HCT116 (cell line): ENCODE results near the gene SOS1. TPM values are rescaled to one million over a fixed set of nuclear protein-coding genes. Genes with fewer than 3 reads are reported as not detected.
"Not testable (repeated sequence)": the region's sequence is repeated elsewhere in the genome, so short reads cannot be mapped to it uniquely, and the experiment has no call there.

Experiments
- ATAC-seq: fragments of 200-7000 bp; cut with Tn5 transposase; 2 replicates; pipeline ENCODE4 v1.9.1; 2020; ENCODE audit warnings: mild to moderate bottlenecking, moderate library complexity
- BruUV-seq: library from RNA; stranded (reverse); fragments of 400-500 nt; replicated peaks from 2 replicates; lab custom pipeline; 2021; lab: Mats Ljungman, UMichigan
- CTCF ChIA-PET: fragments of 300-600 bp; sonication (Branson Sonifier 250); formaldehyde crosslinking; loops from one replicate; lab custom pipeline; 2021; ENCODE audit warnings: antibody characterized with exemption; lab: Charles Lee
- POLR2A ChIA-PET: fragments of 300-600, 350-600 bp; sonication (Branson Sonifier 250); formaldehyde crosslinking; loops from one replicate; lab custom pipeline; 2021; ENCODE audit warnings: antibody characterized with exemption; lab: Charles Lee
- RAD21 ChIA-PET, 2 experiments: fragments of 300-600 bp; sonication (Branson Sonifier 250); formaldehyde crosslinking; loops; one replicate each; lab custom pipeline; 2023; ENCODE audit warnings: low total read pairs in 2 of 2; ENCODE audit not compliant: uncharacterized antibody in 2 of 2, unreplicated experiment in 2 of 2, low non-redundant PET in 1 of 2; lab: Charles Lee
- DNase-seq: peaks from one replicate; pipeline ENCODE4 v3.0.0-alpha.2; 2010; ENCODE audit warnings: low read depth, low spot score
- H2AFZ ChIP-seq: fragments of 200-600 bp; shearing (Covaris generic), sonication (generic); 2 replicates; pipeline ENCODE4 v1.6.1; 2017; ENCODE audit warnings: low read depth, mixed run types, mixed read lengths, antibody characterized with exemption, low read length; ENCODE audit not compliant: poor library complexity, severe bottlenecking
- H3K27ac ChIP-seq: 2 replicates; pipeline ENCODE4 v1.5.1; 2012; ENCODE audit warnings: low read depth, low read length
- H3K27me3 ChIP-seq: fragments of 200-600 bp; sonication (generic); 2 replicates; pipeline ENCODE4 v1.6.1; 2016; ENCODE audit warnings: mixed run types, low read length, mixed read lengths; ENCODE audit not compliant: insufficient read depth
- H3K36me3 ChIP-seq, 2 experiments: fragments of 200-500 bp in 1 of 2; fragments of 200-600 bp in 1 of 2; sonication (Bioruptor generic) in 1 of 2; sonication (generic) in 1 of 2; 2 replicates each; pipeline versions ENCODE4 v1.5.1 to v1.6.1; 2014 to 2016; ENCODE audit warnings: low read length in 2 of 2, inconsistent platforms in 1 of 2, mixed read lengths in 1 of 2, mixed run types in 1 of 2; ENCODE audit not compliant: insufficient read depth in 2 of 2, control insufficient read depth in 1 of 2
- H3K4me1 ChIP-seq, 2 experiments: fragments of 200-600 bp in 1 of 2; sonication (generic) in 1 of 2; 2 replicates each; pipeline versions ENCODE4 v1.5.1 to v1.6.1; 2012 to 2017; ENCODE audit warnings: low read length in 2 of 2, inconsistent platforms in 1 of 2, mild to moderate bottlenecking in 1 of 2, mixed read lengths in 1 of 2, mixed run types in 1 of 2, moderate library complexity in 1 of 2; ENCODE audit not compliant: insufficient read depth in 2 of 2, control insufficient read depth in 1 of 2
- H3K4me2 ChIP-seq: fragments of 200-600 bp; sonication (generic); 2 replicates; pipeline ENCODE4 v1.6.1; 2017; ENCODE audit warnings: mixed run types, low read length, mixed read lengths
- H3K4me3 ChIP-seq, 2 experiments: fragments of 200-600 bp in 1 of 2; sonication (generic) in 1 of 2; replicated peaks in 1 of 2; 2 replicates each; pipeline ENCODE4 v1.5.1; 2011 to 2016; ENCODE audit warnings: low read length in 2 of 2, control low read depth in 1 of 2, low read depth in 1 of 2, mild to moderate bottlenecking in 1 of 2, mixed read lengths in 1 of 2, mixed run types in 1 of 2
- H3K79me2 ChIP-seq: fragments of 200-600 bp; sonication (generic); 2 replicates; pipeline ENCODE4 v1.6.1; 2017; ENCODE audit warnings: mild to moderate bottlenecking, mixed run types, low read length, moderate library complexity, mixed read lengths; ENCODE audit not compliant: insufficient read depth
- H3K9ac ChIP-seq: fragments of 200-600 bp; sonication (generic); 2 replicates; pipeline ENCODE4 v1.6.1; 2016; ENCODE audit warnings: low read length, mixed read lengths
- H3K9me2 ChIP-seq: fragments of 200-600 bp; sonication (generic), shearing (Covaris generic); 2 replicates; pipeline ENCODE4 v1.6.1; 2017; ENCODE audit warnings: mixed run types, mild to moderate bottlenecking, moderate library complexity; ENCODE audit not compliant: insufficient read depth
- H3K9me3 ChIP-seq, 2 experiments: fragments of 200-500 bp in 1 of 2; fragments of 200-600 bp in 1 of 2; sonication (Bioruptor generic) in 1 of 2; sonication (generic) in 1 of 2; 2 replicates each; pipeline ENCODE4 v1.6.1; 2014 to 2017; ENCODE audit warnings: low read length in 2 of 2, mixed read lengths in 2 of 2, inconsistent platforms in 1 of 2, low read depth in 1 of 2, mild to moderate bottlenecking in 1 of 2, mixed run types in 1 of 2, moderate library complexity in 1 of 2; ENCODE audit not compliant: control insufficient read depth in 1 of 2, insufficient read depth in 1 of 2
- H4K20me1 ChIP-seq: fragments of 200-600 bp; sonication (generic), shearing (Covaris generic); 2 replicates; pipeline ENCODE4 v1.6.1; 2017; ENCODE audit warnings: mixed run types, mild to moderate bottlenecking, moderate library complexity; ENCODE audit not compliant: insufficient read depth
- CBX3 ChIP-seq: IDR thresholded peaks from 2 replicates; pipeline ENCODE4 v1.6.1; 2012; ENCODE audit warnings: low read depth
- CTCF ChIP-seq, 3 experiments: fragments of 200-600 bp in 1 of 3; sonication (generic) in 1 of 3; IDR thresholded peaks in 2 of 3; conservative IDR thresholded peaks in 1 of 3; 2 replicates each; pipeline ENCODE4 v1.5.1; 2012 to 2017; ENCODE audit warnings: low read depth in 2 of 3, low read length in 2 of 3, antibody characterized with exemption in 1 of 3, borderline replicate concordance in 1 of 3, control low read depth in 1 of 3, mild to moderate bottlenecking in 1 of 3, mixed read lengths in 1 of 3, mixed run types in 1 of 3, moderate library complexity in 1 of 3; ENCODE audit not compliant: insufficient read depth in 1 of 3
- EGR1 ChIP-seq: IDR thresholded peaks from 2 replicates; pipeline ENCODE4 v1.6.1; 2012; ENCODE audit warnings: low read depth
- EZH2phosphoT487 ChIP-seq: fragments of 200-600 bp; IDR thresholded peaks from 2 replicates; pipeline ENCODE4 v1.6.1; 2018; ENCODE audit warnings: antibody characterized with exemption, borderline replicate concordance
- FOSL1 ChIP-seq: IDR thresholded peaks from 2 replicates; pipeline ENCODE4 v1.6.1; 2012; ENCODE audit warnings: low read depth
- JUND ChIP-seq: IDR thresholded peaks from 2 replicates; pipeline ENCODE4 v1.6.1; 2012
- POLR2A ChIP-seq: IDR thresholded peaks from 2 replicates; pipeline ENCODE4 v1.7.0; 2011; ENCODE audit warnings: borderline replicate concordance; ENCODE audit not compliant: insufficient read depth, insufficient read length; ENCODE audit errors: extremely low read depth
- POLR2AphosphoS5 ChIP-seq: IDR thresholded peaks from 2 replicates; pipeline ENCODE4 v1.6.1; 2011; ENCODE audit warnings: mild to moderate bottlenecking, low read depth, low read length, moderate library complexity
- RAD21 ChIP-seq: IDR thresholded peaks from 2 replicates; pipeline ENCODE4 v1.6.1; 2012; ENCODE audit warnings: low read depth, mild to moderate bottlenecking
- SIN3A ChIP-seq: IDR thresholded peaks from 2 replicates; pipeline ENCODE4 v1.6.1; 2012; ENCODE audit warnings: low read depth
- TCF7L2 ChIP-seq: IDR thresholded peaks from 2 replicates; pipeline ENCODE4 v1.7.0; 2011; ENCODE audit warnings: borderline replicate concordance, inconsistent platforms; ENCODE audit not compliant: insufficient read depth, insufficient read length; ENCODE audit errors: extremely low read depth
- ZFX ChIP-seq: fragments of 450-650 bp; IDR thresholded peaks from 2 replicates; pipeline ENCODE4 v1.6.1; 2017
- intact Hi-C: fragments of 100-400 bp; cut with micrococcal nuclease; formaldehyde crosslinking; loops from 2 replicates; pipeline ENCODE4 v1.10.0; 2022
- total RNA-seq: library from RNA; stranded (reverse); gene quantifications from one replicate; pipeline ENCODE4 v1.2.1, GENCODE V29; 2021; ENCODE audit not compliant: unreplicated experiment

The SOS1 gene
- total RNA-seq, 1 experiment from 2014 or later = 19.4 TPM

GRCh38 chr2:38937548-38937947 lies 183.3 kb downstream of the SOS1 start:
- Histone ChIP-seq H3K9me3 (no peaks in the 10 kb centered on the region), H3K4me1 (no peaks in the 10 kb centered on the region), H2AFZ (no peak overlapping the region), H3K9ac (no peak overlapping the region)
- intact Hi-C loops = no loop called here
- DNase-seq = no peak
- POLR2A ChIA-PET = no interaction called here
- no peak for TF ChIP-seq TCF7L2
- TF ChIP-seq RAD21 = no peak
- TF ChIP-seq CTCF (IDR thresholded peaks at IDR 0.05 in 2 of 3, conservative IDR thresholded peaks at IDR 0.05 in 1 of 3; ENCODE audit: borderline replicate concordance in 1 of 3, insufficient read depth in 1 of 3, low read depth in 2 of 3, low read length in 2 of 3) = no peak
- TF ChIP-seq ZFX = no peak
- no peak for TF ChIP-seq POLR2A
- no peak for TF ChIP-seq EGR1
- no peak for TF ChIP-seq SIN3A
- TF ChIP-seq CBX3 = no peak
- no peak for TF ChIP-seq POLR2AphosphoS5
- no peak for TF ChIP-seq FOSL1
- TF ChIP-seq JUND = no peak
- TF ChIP-seq EZH2phosphoT487 = no peak
- TF ChIP-seq, all 23 proteins: peak for 0
- Histone ChIP-seq H3K27ac (no peak overlapping the region), H4K20me1 (no peaks in the 10 kb centered on the region), H3K4me3 (no peak overlapping the region), H3K9me2 (no peaks in the 10 kb centered on the region), H3K79me2 (no peaks in the 10 kb centered on the region), H3K4me2 (no peak overlapping the region), H3K36me3 (no peaks in the 10 kb centered on the region), H3K27me3 (no peaks in the 10 kb centered on the region; the same call in 1 of the 2 replicates)
- ChIA-PET RAD21 (interaction anchor here in 1 of 2 experiments (1.1 kb wide), 1 partner anchor 10 kb away, joined by 4 read pairs; no protein-coding TSS in a partner anchor), CTCF (interaction anchor here (2.0 kb wide), 1 partner anchor 10 kb away, joined by 15 read pairs; no protein-coding TSS in a partner anchor)
- no TSS peak for BruUV-seq
- ATAC-seq = no peak

- H4K20me1 ChIP-seq, H3K9ac ChIP-seq, H3K4me3 ChIP-seq, H3K9me2 ChIP-seq, H3K9me3 ChIP-seq, H3K27ac ChIP-seq, H3K79me2 ChIP-seq, BruUV-seq, DNase-seq, POLR2A ChIA-PET, H2AFZ ChIP-seq, H3K4me2 ChIP-seq, ATAC-seq, H3K27me3 ChIP-seq, H3K4me1 ChIP-seq, H3K36me3 ChIP-seq, intact Hi-C loops: not testable (repeated sequence)
- ChIA-PET RAD21 (interaction anchor here in 1 of 2 experiments (1.1 kb wide), 1 partner anchor 11 kb away, joined by 4 read pairs; no protein-coding TSS in a partner anchor), CTCF (interaction anchor here (2.0 kb wide), 1 partner anchor 11 kb away, joined by 15 read pairs; no protein-coding TSS in a partner anchor)
Measured at GRCh38 chr2:38936516-38936915, 184.3 kb downstream of the SOS1 start.
